Astrocyte (in vitro differentiated cells and primary cell): ENCODE data around the gene ZNF593OS. TPM values are rescaled to one million over a fixed set of nuclear protein-coding genes. Genes with fewer than 3 reads are reported as not detected.

Source experiments
- DNase-seq: peaks from one replicate; pipeline ENCODE4 v3.0.0-alpha.2; 2010; ENCODE audit warnings: low read depth
- FAIRE-seq: peaks from 2 replicates; lab custom pipeline; 2011; peaks lifted over from hg19 to GRCh38; lab: Jason Lieb, UNC
- H2AFZ ChIP-seq: 2 replicates; pipeline ENCODE4 v1.6.0; 2012; ENCODE audit warnings: low read depth, low read length, inconsistent platforms
- H3K27ac ChIP-seq: 2 replicates; pipeline ENCODE4 v1.5.1; 2011; ENCODE audit warnings: low read depth, low read length, inconsistent platforms
- H3K27me3 ChIP-seq: 2 replicates; pipeline ENCODE4 v1.6.0; 2011; ENCODE audit warnings: low read length, inconsistent platforms; ENCODE audit not compliant: insufficient read depth
- H3K36me3 ChIP-seq: 2 replicates; pipeline ENCODE4 v1.5.1; 2011; ENCODE audit warnings: low read length, inconsistent platforms; ENCODE audit not compliant: insufficient read depth
- H3K4me1 ChIP-seq: 2 replicates; pipeline ENCODE4 v1.5.1; 2011; ENCODE audit warnings: low read length, inconsistent platforms; ENCODE audit not compliant: insufficient read depth
- H3K4me2 ChIP-seq: 2 replicates; pipeline ENCODE4 v1.6.0; 2012; ENCODE audit warnings: low read length, inconsistent platforms
- H3K4me3 ChIP-seq: 2 replicates; pipeline ENCODE4 v1.5.1; 2011; ENCODE audit warnings: low read depth, mild to moderate bottlenecking, low read length, inconsistent platforms; ENCODE audit not compliant: insufficient read depth
- H3K79me2 ChIP-seq: 2 replicates; pipeline ENCODE4 v1.6.0; 2012; ENCODE audit warnings: mild to moderate bottlenecking, low read length, inconsistent platforms; ENCODE audit not compliant: insufficient read depth
- H3K9ac ChIP-seq: 2 replicates; pipeline ENCODE4 v1.6.0; 2012; ENCODE audit warnings: mild to moderate bottlenecking, low read length, inconsistent platforms
- H3K9me3 ChIP-seq: 2 replicates; pipeline ENCODE4 v1.5.1; 2012; ENCODE audit warnings: low read depth, mild to moderate bottlenecking, low read length, inconsistent platforms; ENCODE audit not compliant: insufficient read depth
- H4K20me1 ChIP-seq: 2 replicates; pipeline ENCODE4 v1.6.0; 2012; ENCODE audit warnings: low read length, inconsistent platforms; ENCODE audit not compliant: insufficient read depth
- H3K27ac Mint-ChIP-seq: one replicate; pipeline ENCODE4 v1.8.0; 2021; ENCODE audit warnings: mild to moderate bottlenecking, mixed read lengths; ENCODE audit not compliant: unreplicated experiment
- H3K27me3 Mint-ChIP-seq: one replicate; pipeline ENCODE4 v1.8.0; 2021; ENCODE audit warnings: low read depth, mixed read lengths; ENCODE audit not compliant: unreplicated experiment
- H3K36me3 Mint-ChIP-seq: one replicate; pipeline ENCODE4 v1.8.0; 2021; ENCODE audit warnings: low read depth, mixed read lengths; ENCODE audit not compliant: unreplicated experiment
- H3K4me1 Mint-ChIP-seq: one replicate; pipeline ENCODE4 v1.8.0; 2021; ENCODE audit warnings: low read depth, mixed read lengths; ENCODE audit not compliant: unreplicated experiment
- H3K4me3 Mint-ChIP-seq: one replicate; pipeline ENCODE4 v1.8.0; 2021; ENCODE audit warnings: mild to moderate bottlenecking, moderate library complexity, mixed read lengths; ENCODE audit not compliant: unreplicated experiment
- H3K9me3 Mint-ChIP-seq: one replicate; pipeline ENCODE4 v1.8.0; 2021; ENCODE audit warnings: mild to moderate bottlenecking, mixed read lengths; ENCODE audit not compliant: unreplicated experiment
- CTCF ChIP-seq: IDR thresholded peaks from 2 replicates; pipeline ENCODE4 v1.5.1; 2011; ENCODE audit warnings: low read depth, mild to moderate bottlenecking, inconsistent platforms, low read length, moderate library complexity; ENCODE audit not compliant: insufficient read depth
- EZH2 ChIP-seq: IDR thresholded peaks from 2 replicates; pipeline ENCODE4 v1.6.1; 2012; ENCODE audit warnings: mild to moderate bottlenecking, low read length, inconsistent platforms; ENCODE audit not compliant: insufficient read depth
- total RNA-seq: library from RNA; stranded (reverse); gene quantifications from 2 replicates; pipeline ENCODE4 v1.2.1, GENCODE V29; 2021

ZNF593OS gene
- total RNA-seq, 1 donor from 2014 or later = not detected

- H3K4me1 Mint-ChIP-seq = peaks cover 15% of the 10 kb centered on the region
- Histone ChIP-seq H3K36me3 (peaks cover 4% of the 10 kb centered on the region), H3K9ac (no peak overlapping the region), H3K4me2 (peak overlapping the region; percentile 78), H3K4me3 (no peak overlapping the region), H3K27me3 (no peaks in the 10 kb centered on the region), H3K4me1 (peaks cover 9% of the 10 kb centered on the region), H4K20me1 (no peaks in the 10 kb centered on the region), H2AFZ (no peak overlapping the region), H3K79me2 (no peaks in the 10 kb centered on the region), H3K27ac (peak overlapping the region; percentile 54), H3K9me3 (no peaks in the 10 kb centered on the region)
- TF ChIP-seq EZH2 (no peak), CTCF (no peak)
- no peaks in the 10 kb centered on the region for H3K9me3 Mint-ChIP-seq
- no peaks in the 10 kb centered on the region for H3K27me3 Mint-ChIP-seq
- H3K36me3 Mint-ChIP-seq = peaks cover 3% of the 10 kb centered on the region
- FAIRE-seq = no peak
- peak; percentile 37 for DNase-seq
- H3K4me3 Mint-ChIP-seq = no peak overlapping the region
- no peak overlapping the region for H3K27ac Mint-ChIP-seq
Measured at GRCh38 chr1:26122988-26123973, 48.4 kb downstream of the ZNF593OS start.

- FAIRE-seq = no peak
- no peaks in the 10 kb centered on the region for H3K9me3 ChIP-seq
- no peaks in the 10 kb centered on the region for H3K27me3 ChIP-seq
- no peaks in the 10 kb centered on the region for H3K79me2 ChIP-seq
- no peak overlapping the region for H3K4me3 Mint-ChIP-seq
- peaks cover 4% of the 10 kb centered on the region for H3K36me3 ChIP-seq
- H3K36me3 Mint-ChIP-seq = peaks cover 3% of the 10 kb centered on the region
- H3K9ac ChIP-seq = no peak overlapping the region
- DNase-seq = no peak
- peaks cover 9% of the 10 kb centered on the region for H3K4me1 ChIP-seq
- no peaks in the 10 kb centered on the region for H4K20me1 ChIP-seq
- no peak overlapping the region for H3K27ac ChIP-seq
- no peaks in the 10 kb centered on the region for H3K9me3 Mint-ChIP-seq
- no peak overlapping the region for H3K4me2 ChIP-seq
- no peaks in the 10 kb centered on the region for H3K27me3 Mint-ChIP-seq
- TF ChIP-seq CTCF = no peak
- TF ChIP-seq EZH2 = no peak
- no peak overlapping the region for H2AFZ ChIP-seq
- H3K27ac Mint-ChIP-seq = peak overlapping the region; percentile 41
- no peak overlapping the region for H3K4me3 ChIP-seq
- H3K4me1 Mint-ChIP-seq = peaks cover 9% of the 10 kb centered on the region
Measured at GRCh38 chr1:26121854-26122773, 49.5 kb downstream of the ZNF593OS start.
